Upper lobe of left lung (tissue), 4 donors: ENCODE results near the gene ENG.

Experiments used
- CTCF ChIP-seq, 6 experiments: fragments of 450-650 bp in 4 of 6; fragments of 200-600 bp in 2 of 6; sonication (generic) in 2 of 6; IDR thresholded peaks; one replicate each; pipeline ENCODE4 v1.5.1; 2016 to 2019; ENCODE audit warnings: antibody characterized with exemption in 6 of 6
- POLR2A ChIP-seq, 4 donors: fragments of 450-650 bp; IDR thresholded peaks; one replicate each; pipeline ENCODE4 v1.5.1; 2016 to 2017; ENCODE audit warnings: antibody characterized with exemption in 4 of 4, mild to moderate bottlenecking in 2 of 4
- POLR2AphosphoS5 ChIP-seq, 2 donors: sonication (generic); formaldehyde crosslinking; IDR thresholded peaks; one replicate each; pipeline ENCODE4 v1.5.1; 2017; ENCODE audit warnings: antibody characterized with exemption in 2 of 2

GRCh38 chr9:127857278-127857677 is 2.8 kb upstream of the ENG start:
- TF ChIP-seq POLR2A (IDR thresholded peaks at IDR 0.05): no peak
- no peak for TF ChIP-seq CTCF (IDR thresholded peaks at IDR 0.05)
- TF ChIP-seq POLR2AphosphoS5 (IDR thresholded peaks at IDR 0.05): no peak
